Measurements from ENCODE around the gene PDE10A. TPM values are rescaled to one million over a fixed set of nuclear protein-coding genes. Genes with fewer than 3 reads are reported as not detected.

The PDE10A gene
- total RNA-seq, 2 experiments from 2014 or later: not detected

- DNase-seq: no peak
- no peak for TF ChIP-seq CTCF (IDR thresholded peaks at IDR 0.05)
- Mint-ChIP-seq H3K27me3 (peaks cover 3% of the 10 kb centered on the region), H3K4me3 (no peak overlapping the region), H3K36me3 (ENCODE audit: low read depth) (no peaks in the 10 kb centered on the region), H3K9me3 (peaks cover 2% of the 10 kb centered on the region), H3K4me1 (ENCODE audit: low read depth) (no peaks in the 10 kb centered on the region), H3K27ac (no peak overlapping the region)
- intact Hi-C loops (cut with micrococcal nuclease): no loop called here
- POLR2A ChIA-PET: no interaction called here
- ATAC-seq: no peak
- CTCF ChIA-PET: no interaction called here
Measured at GRCh38 chr6:165704045-165704748, 41.2 kb upstream of the PDE10A start.

DNA sequence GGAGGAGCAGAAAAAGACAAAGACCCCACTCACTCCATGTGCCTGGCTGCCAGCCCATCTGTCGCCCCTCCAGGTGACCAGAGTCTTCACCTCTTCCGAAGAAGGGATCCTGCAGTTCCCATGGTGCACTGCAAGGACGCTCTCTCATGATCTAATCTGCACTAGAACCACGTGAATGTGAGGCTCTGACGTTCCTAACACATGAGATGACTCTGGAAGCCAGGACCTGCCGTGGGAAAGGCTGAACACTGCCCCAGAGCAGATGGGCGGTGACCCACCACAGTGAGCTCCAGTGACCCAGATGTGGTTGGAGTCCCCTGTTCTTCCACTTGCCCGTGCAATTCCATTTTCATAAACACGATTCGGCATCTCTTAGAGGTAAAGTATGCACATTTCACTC, 39.6 kb upstream of the PDE10A start:
- CTCF ChIA-PET: no interaction called here
- intact Hi-C loops (cut with micrococcal nuclease): no loop called here

GRCh38 chr6:165701564-165702354, 38.7 kb upstream of the PDE10A start:
- Mint-ChIP-seq H3K4me3 (no peak overlapping the region), H3K9me3 (peaks cover 2% of the 10 kb centered on the region), H3K27ac (no peak overlapping the region), H3K36me3 (ENCODE audit: low read depth) (no peaks in the 10 kb centered on the region), H3K4me1 (ENCODE audit: low read depth) (no peaks in the 10 kb centered on the region), H3K27me3 (peaks cover 3% of the 10 kb centered on the region)
- DNase-seq (no peak), ATAC-seq (no peak)
- ChIA-PET CTCF (no interaction called here), POLR2A (no interaction called here)
- intact Hi-C loops (cut with micrococcal nuclease): no loop called here
- no peak for TF ChIP-seq CTCF (IDR thresholded peaks at IDR 0.05)

More for the DNA sequence above, 39.6 kb upstream of the PDE10A start:
- ATAC-seq (no peak), DNase-seq (no peak)
- H3K27ac Mint-ChIP-seq: no peak overlapping the region
- no peak overlapping the region for H3K4me3 Mint-ChIP-seq
- H3K9me3 Mint-ChIP-seq: peaks cover 2% of the 10 kb centered on the region
- no peaks in the 10 kb centered on the region for H3K36me3 Mint-ChIP-seq (ENCODE audit: low read depth)
- no peak for TF ChIP-seq CTCF (IDR thresholded peaks at IDR 0.05)
- peaks cover 3% of the 10 kb centered on the region for H3K27me3 Mint-ChIP-seq
- H3K4me1 Mint-ChIP-seq (ENCODE audit: low read depth): no peaks in the 10 kb centered on the region
- POLR2A ChIA-PET: no interaction called here

DNA sequence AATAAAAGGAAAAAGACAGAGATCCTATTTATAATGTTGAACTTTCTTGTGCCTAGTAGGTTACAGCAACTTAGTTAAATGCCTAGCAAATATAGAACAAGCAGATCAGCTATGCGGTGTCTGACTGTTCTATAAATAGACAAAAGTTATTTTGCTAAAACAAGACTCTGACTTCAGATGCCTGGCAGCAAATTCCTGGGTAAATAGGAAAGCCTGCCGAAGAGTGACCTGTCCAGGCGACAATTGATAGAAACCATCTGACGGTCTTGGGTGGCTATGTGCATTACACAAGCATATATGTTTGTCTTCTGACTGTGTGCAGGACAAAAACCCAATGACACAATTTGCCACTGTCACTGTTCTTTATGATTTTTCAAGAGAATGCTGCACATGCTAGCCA, 38.0 kb upstream of the PDE10A start:
- ATAC-seq: no peak
- Mint-ChIP-seq H3K4me3 (no peak overlapping the region), H3K27ac (no peak overlapping the region), H3K9me3 (peaks cover 2% of the 10 kb centered on the region), H3K27me3 (peaks cover 3% of the 10 kb centered on the region), H3K36me3 (ENCODE audit: low read depth) (no peaks in the 10 kb centered on the region), H3K4me1 (ENCODE audit: low read depth) (no peaks in the 10 kb centered on the region)
- ChIA-PET POLR2A (no interaction called here), CTCF (no interaction called here)
- no peak for TF ChIP-seq CTCF (IDR thresholded peaks at IDR 0.05)
- DNase-seq: no peak
- intact Hi-C loops (cut with micrococcal nuclease): no loop called here

- H3K27me3 Mint-ChIP-seq: peaks cover 7% of the 10 kb centered on the region
- POLR2A ChIA-PET: no interaction called here
- CTCF ChIA-PET: no interaction called here
- H3K9me3 Mint-ChIP-seq: peaks cover 2% of the 10 kb centered on the region
- intact Hi-C loops (cut with micrococcal nuclease): no loop called here
- TF ChIP-seq CTCF (IDR thresholded peaks at IDR 0.05): no peak
- no peaks in the 10 kb centered on the region for H3K4me1 Mint-ChIP-seq (ENCODE audit: low read depth)
- DNase-seq: no peak
- no peaks in the 10 kb centered on the region for H3K36me3 Mint-ChIP-seq (ENCODE audit: low read depth)
- no peak overlapping the region for H3K27ac Mint-ChIP-seq
- no peak for ATAC-seq
- H3K4me3 Mint-ChIP-seq: no peak overlapping the region
Measured at GRCh38 chr6:165698868-165699267, 35.8 kb upstream of the PDE10A start.

Data from activated CD8-positive, alpha-beta T cell treated with anti-CD3 and anti-CD28 coated beads for 36 hours (primary cell).